PC-3 (cell line): Measurements from ENCODE around the gene DOCK10. TPM values are rescaled to one million over a fixed set of nuclear protein-coding genes. Genes with fewer than 3 reads are reported as not detected.

Experiments
- ATAC-seq: fragments of 200-7000 bp; cut with Tn5 transposase; 2 replicates; pipeline ENCODE4 v1.9.1; 2020; ENCODE audit warnings: mild to moderate bottlenecking, moderate library complexity
- BruUV-seq: library from RNA; stranded (reverse); fragments of 400-500 nt; replicated peaks from 2 replicates; lab custom pipeline; 2021; lab: Mats Ljungman, UMichigan
- CTCF ChIA-PET: fragments of 300-600 bp; sonication (Branson Sonifier 250); formaldehyde crosslinking; loops from one replicate; lab custom pipeline; 2022; ENCODE audit warnings: antibody characterized with exemption; lab: Charles Lee
- POLR2A ChIA-PET: fragments of 300-600 bp; sonication (Branson Sonifier 250); formaldehyde crosslinking; loops from one replicate; lab custom pipeline; 2022; ENCODE audit warnings: antibody characterized with exemption; ENCODE audit not compliant: unreplicated experiment; lab: Charles Lee
- DNase-seq: peaks from one replicate; pipeline ENCODE4 v3.0.0-alpha.2; 2015
- H2AFZ ChIP-seq: fragments of 300-600 bp; sonication (generic); 2 replicates; pipeline ENCODE4 v1.6.0; 2016; ENCODE audit warnings: antibody characterized with exemption, low read length
- H3F3A ChIP-seq: fragments of 300-600 bp; sonication (generic); one replicate; pipeline ENCODE4 v1.6.0; 2017; ENCODE audit warnings: antibody characterized with exemption, low read length, control low read depth, mild to moderate bottlenecking; ENCODE audit not compliant: unreplicated experiment
- H3K27ac ChIP-seq: fragments of 300-600 bp; sonication (generic); 2 replicates; pipeline ENCODE4 v1.5.1; 2016; ENCODE audit warnings: mild to moderate bottlenecking, low read length
- H3K27me3 ChIP-seq: fragments of 300-600 bp; sonication (generic); 2 replicates; pipeline ENCODE4 v1.6.1; 2016; ENCODE audit warnings: low read length, mixed read lengths
- H3K36me3 ChIP-seq: fragments of 300-600 bp; sonication (generic); 2 replicates; pipeline ENCODE4 v1.6.1; 2016; ENCODE audit warnings: low read depth, mixed run types, low read length, mixed read lengths
- H3K4me1 ChIP-seq: fragments of 300-600 bp; sonication (generic); 2 replicates; pipeline ENCODE4 v1.5.1; 2016; ENCODE audit warnings: low read length; ENCODE audit not compliant: insufficient read depth
- H3K4me2 ChIP-seq: fragments of 300-600 bp; sonication (generic); 2 replicates; pipeline ENCODE4 v1.6.0; 2016; ENCODE audit warnings: low read length
- H3K4me3 ChIP-seq: fragments of 300-600 bp; sonication (generic); 2 replicates; pipeline ENCODE4 v1.5.1; 2016; ENCODE audit warnings: mild to moderate bottlenecking, low read length, mixed read lengths
- H3K79me2 ChIP-seq: fragments of 300-600 bp; sonication (generic); 2 replicates; pipeline ENCODE4 v1.6.1; 2017; ENCODE audit warnings: low read length, mixed read lengths
- H3K9ac ChIP-seq: fragments of 300-600 bp; sonication (generic); 2 replicates; pipeline ENCODE4 v1.6.0; 2016; ENCODE audit warnings: mild to moderate bottlenecking, low read length
- H3K9me2 ChIP-seq: fragments of 300-600 bp; sonication (generic); replicated peaks from 2 replicates; pipeline ENCODE4 v1.6.1; 2016; ENCODE audit warnings: mixed run types, low read length, mixed read lengths
- H3K9me3 ChIP-seq: fragments of 300-600 bp; sonication (generic); 2 replicates; pipeline ENCODE4 v1.6.1; 2016; ENCODE audit warnings: low read length, mixed read lengths
- H4K20me1 ChIP-seq: fragments of 300-600 bp; sonication (generic); 2 replicates; pipeline ENCODE4 v1.6.1; 2016; ENCODE audit warnings: low read length, mixed read lengths
- EZH2 ChIP-seq: fragments of 300-600 bp; sonication (generic); IDR thresholded peaks from one replicate; pipeline ENCODE4 v1.6.1; 2017; ENCODE audit warnings: antibody characterized with exemption, mild to moderate bottlenecking, low read length; ENCODE audit not compliant: unreplicated experiment
- EZH2phosphoT487 ChIP-seq: fragments of 300-600 bp; sonication (generic); IDR thresholded peaks from 2 replicates; pipeline ENCODE4 v1.6.1; 2018; ENCODE audit warnings: mild to moderate bottlenecking, antibody characterized with exemption, low read length, borderline replicate concordance
- intact Hi-C: fragments of 100-400 bp; cut with micrococcal nuclease; formaldehyde crosslinking; loops from 2 replicates; pipeline ENCODE4 v1.9.0; 2023
- total RNA-seq: library from RNA; depleted of rRNA; stranded (reverse); fragments of >200 nt; gene quantifications from 2 replicates; pipeline ENCODE4 v1.2.3, GENCODE V29; 2014
- TF ChIP-seq, protein P1 (sequence below): fragments of 300-600 bp; sonication (generic); conservative IDR thresholded peaks from 2 replicates; pipeline ENCODE4 v1.5.1; 2017; ENCODE audit warnings: antibody characterized with exemption, low read depth, mild to moderate bottlenecking, low read length

Gene DOCK10
- total RNA-seq, 1 experiment from 2014 or later: 23.1 TPM

DNA sequence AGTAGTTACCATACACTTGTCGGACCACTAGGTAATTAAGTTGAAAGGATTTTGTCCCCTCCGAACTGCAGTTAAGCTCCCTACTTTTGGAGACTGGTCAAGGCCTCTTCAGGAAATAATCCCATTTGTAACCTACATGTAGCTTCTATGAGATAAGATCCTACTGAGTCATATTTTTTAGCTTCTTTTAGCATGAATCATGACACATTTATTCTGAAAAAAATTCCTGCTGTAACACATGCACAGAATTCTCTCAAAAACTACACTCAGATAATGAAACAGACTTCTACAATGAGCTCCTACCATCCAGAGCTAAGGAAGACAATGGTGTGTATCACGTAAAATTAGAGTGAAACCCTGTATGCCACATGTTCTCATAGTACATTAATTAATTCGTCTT is 225.5 kb downstream of the DOCK10 start:
- Histone ChIP-seq H3K27me3 (no peaks in the 10 kb centered on the region), H3K9me2 (no peaks in the 10 kb centered on the region), H3K9ac (no peak overlapping the region), H2AFZ (no peak overlapping the region), H3K4me3 (no peak overlapping the region), H3K36me3 (no peaks in the 10 kb centered on the region), H3K9me3 (no peaks in the 10 kb centered on the region), H3K27ac (peak overlapping the region; percentile 28), H4K20me1 (no peaks in the 10 kb centered on the region), H3K4me1 (peaks cover 23% of the 10 kb centered on the region), H3K79me2 (no peaks in the 10 kb centered on the region), H3K4me2 (peak overlapping the region; percentile 20), H3F3A (no peaks in the 10 kb centered on the region)
- no TSS peak for BruUV-seq
- peak; percentile 82 for DNase-seq
- ChIA-PET POLR2A (interaction anchor here (0.6 kb wide), 1 partner anchor 230 kb away, joined by 4 read pairs; no protein-coding TSS in a partner anchor), CTCF (no interaction called here)
- intact Hi-C loops: loop anchor here (5.0 kb wide), 2 partner anchors 65 to 110 kb away; no protein-coding TSS in a partner anchor
- peak; percentile 88 for ATAC-seq
- no peak for TF ChIP-seq EZH2phosphoT487
- TF ChIP-seq EZH2: no peak
- TF ChIP-seq, protein P1, sequence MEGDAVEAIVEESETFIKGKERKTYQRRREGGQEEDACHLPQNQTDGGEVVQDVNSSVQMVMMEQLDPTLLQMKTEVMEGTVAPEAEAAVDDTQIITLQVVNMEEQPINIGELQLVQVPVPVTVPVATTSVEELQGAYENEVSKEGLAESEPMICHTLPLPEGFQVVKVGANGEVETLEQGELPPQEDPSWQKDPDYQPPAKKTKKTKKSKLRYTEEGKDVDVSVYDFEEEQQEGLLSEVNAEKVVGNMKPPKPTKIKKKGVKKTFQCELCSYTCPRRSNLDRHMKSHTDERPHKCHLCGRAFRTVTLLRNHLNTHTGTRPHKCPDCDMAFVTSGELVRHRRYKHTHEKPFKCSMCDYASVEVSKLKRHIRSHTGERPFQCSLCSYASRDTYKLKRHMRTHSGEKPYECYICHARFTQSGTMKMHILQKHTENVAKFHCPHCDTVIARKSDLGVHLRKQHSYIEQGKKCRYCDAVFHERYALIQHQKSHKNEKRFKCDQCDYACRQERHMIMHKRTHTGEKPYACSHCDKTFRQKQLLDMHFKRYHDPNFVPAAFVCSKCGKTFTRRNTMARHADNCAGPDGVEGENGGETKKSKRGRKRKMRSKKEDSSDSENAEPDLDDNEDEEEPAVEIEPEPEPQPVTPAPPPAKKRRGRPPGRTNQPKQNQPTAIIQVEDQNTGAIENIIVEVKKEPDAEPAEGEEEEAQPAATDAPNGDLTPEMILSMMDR: no peak

DNA sequence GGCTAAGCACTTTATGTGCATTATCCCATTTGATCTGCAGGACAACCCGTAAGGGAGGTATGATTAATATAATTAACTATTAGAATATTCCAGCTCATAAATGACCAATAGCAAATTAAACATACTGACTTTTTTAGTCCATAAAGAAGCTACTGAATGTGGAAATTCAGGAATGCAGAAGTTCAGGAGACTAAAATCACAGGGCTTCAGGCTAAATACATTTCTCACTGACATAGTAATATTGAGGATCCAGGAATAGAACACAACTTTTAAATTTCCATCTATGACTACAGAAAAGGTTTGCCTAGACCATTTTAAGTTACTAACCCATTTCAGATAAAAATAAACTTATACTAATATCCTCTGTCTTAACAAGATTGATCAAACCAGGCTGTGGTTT is 228.7 kb downstream of the DOCK10 start:
- Histone ChIP-seq H3K4me1 (peaks cover 18% of the 10 kb centered on the region), H4K20me1 (no peaks in the 10 kb centered on the region), H3K4me3 (no peak overlapping the region), H3K27me3 (no peaks in the 10 kb centered on the region), H3K9me3 (no peaks in the 10 kb centered on the region), H3K9ac (no peak overlapping the region), H3K36me3 (no peaks in the 10 kb centered on the region), H3K4me2 (no peak overlapping the region), H3F3A (no peaks in the 10 kb centered on the region), H3K9me2 (no peaks in the 10 kb centered on the region), H2AFZ (no peak overlapping the region), H3K79me2 (no peaks in the 10 kb centered on the region), H3K27ac (no peak overlapping the region)
- TF ChIP-seq EZH2phosphoT487: no peak
- TF ChIP-seq EZH2: no peak
- TF ChIP-seq, protein P1: no peak
- no TSS peak for BruUV-seq
- ChIA-PET POLR2A (no interaction called here), CTCF (no interaction called here)
- intact Hi-C loops: no loop called here
- DNase-seq (no peak), ATAC-seq (no peak)

DNA sequence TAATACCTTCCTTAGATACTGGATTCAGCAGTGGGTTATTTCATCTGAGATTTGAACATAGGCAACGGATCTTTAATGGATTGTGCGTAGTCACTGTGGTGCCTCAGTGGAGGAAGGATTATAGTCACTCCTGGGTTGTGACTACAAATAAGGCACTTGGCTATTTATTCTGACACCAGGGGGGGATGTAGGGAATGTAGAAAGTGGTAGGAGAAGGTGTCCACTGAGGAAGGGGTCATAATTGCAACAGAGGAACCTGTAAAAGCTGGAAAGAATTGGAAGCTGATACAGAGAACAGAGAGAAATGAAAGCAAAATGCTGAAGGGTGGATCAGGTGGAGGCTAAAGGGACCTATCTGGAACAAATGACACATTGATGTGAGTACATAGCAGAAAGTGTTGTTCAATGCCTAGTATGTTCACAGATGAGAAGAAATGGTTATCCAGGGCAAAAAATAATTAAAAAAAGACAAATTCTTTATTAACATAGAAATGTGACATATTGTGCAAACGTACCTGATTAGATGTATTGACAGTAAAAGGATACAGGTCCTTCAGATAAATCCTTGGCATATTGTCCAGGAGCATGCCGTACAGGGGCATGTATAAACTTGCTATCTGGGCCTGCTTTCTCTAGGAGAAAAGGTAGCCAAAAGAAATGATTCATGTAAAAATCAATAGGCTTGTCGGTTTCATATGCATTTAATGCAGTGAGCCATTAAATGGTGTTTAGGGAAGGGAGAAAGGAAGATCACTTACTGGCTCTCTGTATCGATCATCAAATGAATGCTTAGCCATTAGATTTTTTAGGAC is 234.9 kb downstream of the DOCK10 start:
- BruUV-seq: no TSS peak
- ChIA-PET CTCF (no interaction called here), POLR2A (no interaction called here)
- ATAC-seq (no peak), DNase-seq (peak; percentile 28)
- Histone ChIP-seq H3K9me2 (no peaks in the 10 kb centered on the region), H3K9ac (no peak overlapping the region), H4K20me1 (no peaks in the 10 kb centered on the region), H3K4me3 (no peak overlapping the region), H2AFZ (no peak overlapping the region), H3K9me3 (no peaks in the 10 kb centered on the region), H3K36me3 (peaks cover 19% of the 10 kb centered on the region; the same call in 1 of the 2 replicates), H3K27me3 (no peaks in the 10 kb centered on the region), H3K27ac (no peak overlapping the region), H3K79me2 (no peaks in the 10 kb centered on the region), H3K4me1 (no peaks in the 10 kb centered on the region), H3K4me2 (no peak overlapping the region), H3F3A (no peaks in the 10 kb centered on the region)
- TF ChIP-seq EZH2: no peak
- TF ChIP-seq, protein P1: peak; percentile 42; the same call in 1 of the 2 replicates
- intact Hi-C loops: loop anchor here (2.0 kb wide), 1 partner anchor 195 kb away; no protein-coding TSS in a partner anchor
